RWPE1 (cell line): ENCODE results near the gene ICAM2.

Experiments used
- CTCF ChIA-PET: fragments of 350-600 bp; sonication (Branson Sonifier 250); formaldehyde crosslinking; extraction: SDS; loops from one replicate; lab custom pipeline; 2021; lab: Yijun Ruan, JAX
- POLR2A ChIA-PET: fragments of 400-600 bp; formaldehyde crosslinking; extraction: SDS; loops from one replicate; lab custom pipeline; 2020; ENCODE audit warnings: antibody characterized with exemption; ENCODE audit not compliant: low non-redundant PET; lab: Yijun Ruan, JAX
- DNase-seq: peaks from one replicate; pipeline ENCODE4 v3.0.0; 2012; ENCODE audit warnings: low spot score
- H3K27ac ChIP-seq: fragments of 450-650 bp; 2 replicates; pipeline ENCODE4 v1.5.1; 2017
- CTCF ChIP-seq: fragments of 450-650 bp; conservative IDR thresholded peaks from 2 replicates; pipeline ENCODE4 v1.5.1; 2017; ENCODE audit warnings: low read depth, mild to moderate bottlenecking

Gene ICAM2

GRCh38 chr17:63999680-64000531 lies 20.5 kb downstream of the ICAM2 start:
- POLR2A ChIA-PET: no interaction called here
- no peak overlapping the region for H3K27ac ChIP-seq
- DNase-seq: no peak
- CTCF ChIA-PET: interaction anchor here (0.6 to 0.8 kb wide), 3 partner anchors 70 to 282 kb away, joined by 3 read pairs; no protein-coding TSS in a partner anchor
- no peak for TF ChIP-seq CTCF

GRCh38 chr17:63998721-63999679 lies 21.4 kb downstream of the ICAM2 start:
- TF ChIP-seq CTCF: no peak
- ChIA-PET POLR2A (no interaction called here), CTCF (no interaction called here)
- no peak for DNase-seq
- H3K27ac ChIP-seq: no peak overlapping the region

- H3K27ac ChIP-seq: no peak within 1 kb of the TSS
- no peak for TF ChIP-seq CTCF
- CTCF ChIA-PET: no interaction called here
- POLR2A ChIA-PET: no interaction called here
- DNase-seq: peak; percentile 64
Measured at GRCh38 chr17:63998050-63998720, 22.2 kb downstream of the ICAM2 start, which contains the start of gene PRR29. Gene PRR29, plus strand, starts transcription at chr17:63998351. Its CDS starts 14 bp downstream, at chr17:63998365.

GRCh38 chr17:63997341-63998048 lies 22.9 kb downstream of the ICAM2 start:
- H3K27ac ChIP-seq: no peak overlapping the region
- no peak for TF ChIP-seq CTCF
- POLR2A ChIA-PET: no interaction called here
- CTCF ChIA-PET: no interaction called here
- no peak for DNase-seq

- DNase-seq: no peak
- no peak for TF ChIP-seq CTCF
- no peak overlapping the region for H3K27ac ChIP-seq
- CTCF ChIA-PET: no interaction called here
- POLR2A ChIA-PET: no interaction called here
Measured at GRCh38 chr17:63996430-63997182, 23.8 kb downstream of the ICAM2 start.
